GM18868 (cell line): ENCODE measurements around the gene GPR160.
"Not testable (repeated sequence)": the region's sequence is repeated elsewhere in the genome, so short reads cannot be mapped to it uniquely, and the experiment has no call there.

Experiments used
- ATAC-seq: cut with Tn5 transposase; IDR thresholded peaks from one replicate; pipeline ENCODE4 v1.9.1; 2021; ENCODE audit warnings: mild to moderate bottlenecking, moderate library complexity; ENCODE audit not compliant: unreplicated experiment

Gene GPR160, protein sequence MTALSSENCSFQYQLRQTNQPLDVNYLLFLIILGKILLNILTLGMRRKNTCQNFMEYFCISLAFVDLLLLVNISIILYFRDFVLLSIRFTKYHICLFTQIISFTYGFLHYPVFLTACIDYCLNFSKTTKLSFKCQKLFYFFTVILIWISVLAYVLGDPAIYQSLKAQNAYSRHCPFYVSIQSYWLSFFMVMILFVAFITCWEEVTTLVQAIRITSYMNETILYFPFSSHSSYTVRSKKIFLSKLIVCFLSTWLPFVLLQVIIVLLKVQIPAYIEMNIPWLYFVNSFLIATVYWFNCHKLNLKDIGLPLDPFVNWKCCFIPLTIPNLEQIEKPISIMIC

DNA sequence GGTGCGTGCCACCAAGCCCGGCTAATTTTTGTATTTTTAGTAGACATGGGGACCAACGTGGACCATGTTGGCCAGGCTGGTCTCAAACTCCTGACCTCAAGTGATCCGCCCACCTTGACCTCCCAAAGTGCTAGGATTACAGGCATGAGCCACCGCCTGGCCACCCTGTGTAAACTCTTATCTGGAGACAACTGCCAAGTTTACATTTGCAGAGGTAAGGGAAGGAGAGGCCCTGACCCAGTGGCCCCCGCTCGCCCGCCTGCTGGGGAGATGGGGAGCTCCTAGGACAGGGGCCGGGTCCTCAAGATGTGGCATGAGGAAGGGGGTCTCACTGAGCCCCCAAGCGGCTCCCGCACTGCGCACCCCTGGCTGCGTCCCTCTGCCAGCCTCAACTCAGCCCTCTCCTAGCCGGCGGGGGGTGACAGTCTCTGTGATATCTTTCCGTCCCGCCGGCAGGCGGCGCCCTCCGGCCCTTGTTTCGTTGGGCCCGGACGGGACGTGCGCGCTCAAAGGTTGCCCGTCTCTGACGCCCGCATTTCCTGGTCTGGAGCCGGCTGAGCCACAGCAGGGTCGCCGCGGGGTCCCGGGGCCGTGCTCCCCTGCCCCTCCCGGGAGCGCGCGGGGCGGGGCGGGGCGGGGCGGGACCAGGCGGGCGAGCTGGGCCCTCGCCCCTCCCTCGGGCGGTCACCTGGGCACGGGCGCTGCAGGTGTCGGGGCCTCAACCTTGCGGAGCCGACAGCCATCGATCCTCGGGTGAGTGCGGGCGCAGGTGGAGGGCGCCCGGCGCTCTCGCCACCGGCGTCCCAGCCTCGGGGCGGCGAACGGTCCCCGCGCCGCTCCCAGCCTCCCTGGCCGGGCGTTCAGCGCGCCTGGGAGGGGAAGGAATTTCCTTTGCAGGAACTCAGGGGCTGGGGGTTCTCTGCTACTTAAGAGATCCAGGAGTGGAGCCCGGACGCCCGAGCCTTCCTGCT lies at the start of gene GPR160:
Gene GPR160 (plus strand): TSS at position 533 of the 971 bp plus-strand sequence. CDS start 45,978 bp downstream, outside the sequence.
- ATAC-seq = peak; percentile 78

- ATAC-seq = no peak
Observed at GRCh38 chr3:169990431-169990830, 47.4 kb upstream of the GPR160 start.

DNA sequence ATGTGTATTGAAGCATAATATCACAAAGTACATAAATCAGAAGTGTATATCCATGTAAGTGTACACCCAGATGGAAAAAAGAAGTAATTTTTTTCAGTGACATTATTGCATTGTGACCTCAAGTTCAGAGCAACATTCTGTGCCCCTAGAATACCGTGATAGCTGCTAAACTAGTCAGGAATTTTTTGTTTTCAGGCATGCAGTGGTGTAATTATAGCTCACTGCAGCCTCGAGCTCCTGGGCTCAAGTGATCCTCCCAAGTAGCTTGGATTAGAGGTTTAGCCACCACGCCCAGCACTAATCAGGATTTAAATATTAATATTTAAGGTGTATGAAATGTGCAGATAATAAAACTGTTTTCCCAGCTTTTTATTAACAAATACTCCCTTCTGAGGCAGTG lies 45.6 kb upstream of the GPR160 start:
- ATAC-seq = no peak

GRCh38 chr3:169992781-169993180 lies 45.0 kb upstream of the GPR160 start:
- no peak for ATAC-seq

GRCh38 chr3:169993761-169994160 lies 44.0 kb upstream of the GPR160 start:
- ATAC-seq = no peak

DNA sequence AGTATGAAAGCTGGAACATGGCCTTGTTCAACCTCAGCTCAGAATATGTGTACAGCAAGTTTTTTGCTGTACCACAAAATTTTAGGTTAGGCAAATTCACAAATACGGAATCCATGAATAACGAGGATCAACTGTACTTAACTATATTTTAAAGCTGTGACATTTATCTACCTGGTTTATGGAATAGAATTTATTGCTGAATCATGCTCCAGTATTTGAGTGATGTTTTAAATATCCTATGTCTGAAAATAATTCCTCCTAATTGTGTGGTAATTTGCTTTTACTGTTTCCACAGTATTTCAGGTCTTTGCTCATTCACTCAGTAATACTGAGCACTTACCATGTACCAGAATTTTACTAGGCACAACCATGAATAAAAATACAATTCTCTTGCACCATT lies 41.7 kb upstream of the GPR160 start:
- no peak for ATAC-seq

DNA sequence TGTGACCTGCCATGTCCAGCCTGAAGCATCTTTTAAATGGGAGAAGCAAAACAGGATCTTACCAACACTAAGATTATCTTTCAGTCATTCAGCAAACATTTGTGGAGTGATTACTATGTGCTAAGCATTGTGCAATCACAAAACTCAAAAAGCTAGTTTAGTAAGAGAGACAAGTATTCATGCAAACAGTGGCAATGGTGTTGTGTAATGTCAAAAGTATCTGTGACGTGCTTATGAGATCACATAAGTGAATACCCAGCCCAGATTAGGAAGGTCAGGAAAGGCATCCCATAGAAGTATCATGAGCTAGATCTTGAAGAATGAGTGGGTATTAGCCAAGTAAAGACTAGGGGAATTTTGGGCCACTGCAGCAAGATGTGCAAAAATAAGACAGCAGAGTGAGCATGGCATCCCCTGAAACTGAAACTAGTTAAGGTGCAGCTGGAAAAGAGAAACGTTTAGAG lies 39.1 kb upstream of the GPR160 start:
- peak; percentile 37 for ATAC-seq

- ATAC-seq = peak; percentile 97
Observed at GRCh38 chr3:169999433-169999832, 38.4 kb upstream of the GPR160 start.

- ATAC-seq = no peak
Observed at GRCh38 chr3:170000051-170000450, 37.7 kb upstream of the GPR160 start.

DNA sequence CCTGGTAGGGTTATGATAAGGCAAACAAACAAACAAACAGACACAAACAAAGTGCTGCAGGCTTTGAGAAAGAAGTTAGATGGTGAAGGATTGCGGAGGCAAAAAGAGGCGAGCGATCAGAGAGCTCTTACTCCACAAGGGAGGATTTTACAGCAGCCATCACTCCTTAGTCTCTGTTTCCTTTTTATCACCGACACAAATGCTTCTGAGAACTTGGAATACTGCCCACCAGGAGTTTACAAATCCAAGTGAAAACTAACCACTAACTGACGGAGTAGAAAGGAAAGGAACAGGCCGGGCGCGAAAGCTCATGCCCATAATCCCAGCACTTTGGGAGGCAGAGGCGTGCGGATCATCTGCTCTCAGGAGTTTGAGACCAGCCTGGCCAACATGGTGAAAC lies 35.6 kb upstream of the GPR160 start:
- no peak for ATAC-seq

GRCh38 chr3:170002879-170003278 lies 34.9 kb upstream of the GPR160 start:
- no peak for ATAC-seq

DNA sequence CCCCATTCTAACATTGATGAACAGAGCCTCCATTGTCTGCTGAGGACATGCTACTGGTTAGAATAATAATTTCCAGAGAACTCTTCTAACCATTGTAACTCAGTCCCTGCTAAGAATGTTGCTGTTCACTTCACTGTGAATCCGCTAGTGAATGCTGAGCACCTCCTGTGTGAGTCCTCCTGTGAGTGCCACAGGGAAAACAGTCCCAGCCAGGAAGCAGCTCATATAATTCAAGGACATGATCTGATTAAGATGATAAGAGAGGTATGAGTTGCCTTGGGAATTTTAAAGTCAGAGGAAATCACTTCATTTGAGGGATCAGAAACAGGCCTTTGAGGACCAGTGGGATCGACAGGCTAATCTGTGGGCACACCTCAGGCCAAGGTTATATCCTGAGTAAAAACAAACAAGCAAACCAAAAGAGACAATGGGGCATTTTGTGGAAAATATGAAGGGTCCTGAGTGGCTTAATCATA lies 33.9 kb upstream of the GPR160 start:
- no peak for ATAC-seq

- peak; percentile 82 for ATAC-seq
Observed at GRCh38 chr3:170007031-170007663, 30.6 kb upstream of the GPR160 start.

DNA sequence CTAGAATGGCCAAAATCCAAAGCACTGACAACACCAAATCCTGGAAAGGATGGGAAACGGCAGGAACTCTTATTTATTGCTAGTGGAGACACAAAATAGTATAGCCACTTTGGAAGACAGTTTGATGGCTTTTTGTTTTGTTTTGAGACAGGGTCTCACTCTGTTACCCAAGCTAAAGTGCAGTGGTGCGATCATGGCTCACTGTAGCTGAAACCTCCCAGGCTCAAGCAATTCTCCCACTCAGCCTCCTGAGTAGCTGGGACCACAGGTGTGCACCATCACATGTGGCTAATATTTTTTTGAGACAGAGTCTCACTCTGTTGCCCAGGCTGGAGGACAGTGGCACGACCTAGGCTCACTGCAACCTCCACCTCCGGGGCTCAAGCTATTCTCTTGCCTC lies 27.3 kb upstream of the GPR160 start:
- peak; percentile 68 for ATAC-seq

- no peak for ATAC-seq
Observed at GRCh38 chr3:170012683-170013400, 25.0 kb upstream of the GPR160 start.

- ATAC-seq = no peak
Observed at GRCh38 chr3:170016057-170016456, 21.7 kb upstream of the GPR160 start.

DNA sequence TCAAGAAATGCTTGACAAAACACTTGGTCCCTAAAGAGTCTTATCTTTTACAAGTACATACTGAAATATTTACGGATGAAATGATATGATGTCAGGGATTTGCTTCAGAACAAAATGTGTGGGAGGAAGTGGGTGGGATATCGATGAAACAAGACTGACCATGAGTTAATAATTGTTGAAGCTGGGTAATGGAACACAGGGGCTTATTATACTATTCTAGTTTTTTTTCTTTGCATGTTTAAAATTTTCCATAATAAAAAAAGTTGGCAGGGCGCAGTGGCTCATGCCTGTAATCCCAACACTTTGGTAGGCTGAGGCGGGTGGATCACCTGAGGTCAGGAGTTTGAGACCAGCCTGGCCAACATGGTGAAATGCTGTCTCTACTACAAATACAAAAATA lies 18.5 kb upstream of the GPR160 start:
- ATAC-seq = not testable (repeated sequence)

DNA sequence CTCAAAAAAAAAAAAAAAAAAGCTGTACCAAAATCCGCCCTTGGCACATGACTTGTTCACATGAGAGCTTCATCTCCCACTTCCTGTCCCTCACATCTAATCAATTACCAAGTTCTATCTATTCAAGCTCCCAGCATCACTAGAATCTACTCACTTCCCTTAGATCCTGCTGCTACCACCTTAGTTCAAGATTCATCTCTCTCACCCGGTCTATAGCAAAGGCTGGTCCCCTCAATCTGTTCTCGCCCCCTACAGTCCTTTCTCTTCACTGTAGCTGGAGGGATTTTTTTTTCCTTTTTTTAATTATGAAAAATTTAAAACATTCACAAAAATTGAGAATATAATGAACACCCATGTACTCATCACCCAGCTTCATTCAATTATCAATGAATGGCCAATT lies 16.7 kb upstream of the GPR160 start:
- ATAC-seq = no peak

GRCh38 chr3:170022336-170022735 lies 15.5 kb upstream of the GPR160 start:
- no peak for ATAC-seq

DNA sequence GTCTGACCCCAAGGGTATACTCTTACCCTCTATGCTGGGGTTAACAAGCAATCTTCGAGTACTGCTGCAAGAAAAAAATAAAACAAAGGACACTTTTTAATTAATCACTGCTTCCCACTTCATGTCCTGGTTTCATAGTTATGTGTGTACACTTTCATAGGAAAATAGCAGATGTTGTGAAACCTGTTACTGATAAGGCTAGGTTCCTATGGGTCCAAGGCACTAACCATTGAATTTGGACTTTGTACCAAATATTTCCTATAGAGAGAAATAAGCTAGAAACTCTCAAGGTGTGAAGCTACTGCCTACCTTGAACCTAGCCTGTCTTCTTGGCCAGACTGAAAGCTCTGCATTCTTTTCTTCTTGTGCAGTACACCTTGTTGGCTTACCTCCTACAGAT lies 14.6 kb upstream of the GPR160 start:
- ATAC-seq = no peak
